HG03439 (cell line): ENCODE measurements around the gene REXO1.

ENCODE experiments used
- ATAC-seq: cut with Tn5 transposase; IDR thresholded peaks from one replicate; pipeline ENCODE4 v1.9.1; 2021; ENCODE audit warnings: mild to moderate bottlenecking, moderate library complexity; ENCODE audit not compliant: unreplicated experiment

The REXO1 gene

DNA sequence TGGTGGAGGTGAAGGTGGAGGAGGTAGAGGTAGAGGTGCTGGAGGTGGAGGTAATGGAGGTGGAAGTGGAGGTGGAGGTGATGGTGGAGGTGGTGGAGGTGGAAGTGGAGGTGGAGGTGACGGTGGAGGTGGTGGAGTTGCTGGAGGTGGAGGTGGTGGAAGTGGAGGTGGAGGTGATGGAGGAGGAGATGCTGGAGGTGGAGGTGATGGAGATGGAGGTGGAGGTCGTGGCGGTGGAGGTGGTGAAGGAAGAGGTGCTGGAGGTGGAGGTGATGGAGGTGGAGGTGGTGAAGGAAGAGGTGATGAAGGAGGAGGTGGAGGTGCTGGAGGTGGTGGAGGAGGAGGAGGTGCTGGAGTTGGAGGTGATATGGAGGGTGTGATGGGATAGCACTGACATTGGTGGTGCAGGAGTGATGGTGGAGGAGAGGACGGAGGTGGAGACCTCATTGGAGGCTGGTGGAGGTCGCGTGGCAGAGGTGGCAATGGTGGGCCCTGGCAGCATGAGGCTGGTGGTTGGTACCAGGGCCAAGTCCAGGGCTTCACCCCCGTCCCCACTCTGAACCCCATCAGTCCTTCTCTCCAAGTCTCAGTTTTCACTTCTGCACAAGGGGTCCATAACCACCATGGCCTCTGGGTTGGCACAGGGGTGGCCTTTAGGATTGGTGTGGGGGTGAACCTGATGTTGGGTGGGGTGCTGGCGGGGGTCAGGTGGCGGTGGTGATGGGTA lies 79.2 kb downstream of the REXO1 start:
- no peak for ATAC-seq

DNA sequence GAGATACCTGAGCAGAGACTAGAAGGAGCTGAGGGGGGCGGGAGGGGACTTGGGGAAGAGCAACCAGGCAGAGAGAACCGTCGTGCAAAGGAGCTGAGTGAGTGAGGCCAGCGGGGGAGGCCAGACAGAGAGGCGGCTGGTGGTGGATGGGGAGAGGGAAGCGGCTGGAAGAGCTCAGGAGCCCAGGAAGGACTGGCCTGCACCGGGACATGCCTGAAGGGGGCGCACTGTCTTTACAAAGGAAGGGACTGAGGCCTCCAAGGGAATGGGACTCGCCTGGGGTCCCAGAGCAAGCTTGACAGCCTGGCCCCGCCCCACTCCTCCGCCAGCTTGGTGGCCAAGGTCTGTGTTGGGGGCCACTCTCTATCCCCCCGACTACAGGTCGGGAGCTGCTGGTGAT lies 80.0 kb downstream of the REXO1 start:
- no peak for ATAC-seq

DNA sequence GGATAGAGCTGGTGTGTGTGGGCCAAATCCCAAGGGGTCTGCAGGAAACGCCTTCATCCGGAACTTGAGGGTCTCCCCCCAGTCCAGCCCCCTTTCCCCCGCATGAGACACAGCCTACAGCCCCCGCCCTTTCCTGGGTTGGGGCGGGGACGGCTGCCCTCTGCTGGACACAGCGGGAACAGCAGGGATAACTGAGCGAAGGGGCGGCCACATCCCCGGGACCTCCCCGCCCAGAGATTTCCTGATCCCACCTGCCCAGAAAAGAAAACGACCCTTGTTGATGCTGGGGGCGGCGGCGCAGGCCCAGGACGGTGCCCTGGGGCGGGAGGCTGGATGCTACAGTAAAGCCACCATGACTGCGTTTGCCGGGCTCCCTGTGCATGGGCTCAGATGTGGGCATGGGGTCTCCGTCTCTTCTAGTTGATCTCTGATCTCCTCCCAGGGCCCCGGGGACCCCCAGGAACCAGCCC lies 80.8 kb downstream of the REXO1 start:
- no peak for ATAC-seq

DNA sequence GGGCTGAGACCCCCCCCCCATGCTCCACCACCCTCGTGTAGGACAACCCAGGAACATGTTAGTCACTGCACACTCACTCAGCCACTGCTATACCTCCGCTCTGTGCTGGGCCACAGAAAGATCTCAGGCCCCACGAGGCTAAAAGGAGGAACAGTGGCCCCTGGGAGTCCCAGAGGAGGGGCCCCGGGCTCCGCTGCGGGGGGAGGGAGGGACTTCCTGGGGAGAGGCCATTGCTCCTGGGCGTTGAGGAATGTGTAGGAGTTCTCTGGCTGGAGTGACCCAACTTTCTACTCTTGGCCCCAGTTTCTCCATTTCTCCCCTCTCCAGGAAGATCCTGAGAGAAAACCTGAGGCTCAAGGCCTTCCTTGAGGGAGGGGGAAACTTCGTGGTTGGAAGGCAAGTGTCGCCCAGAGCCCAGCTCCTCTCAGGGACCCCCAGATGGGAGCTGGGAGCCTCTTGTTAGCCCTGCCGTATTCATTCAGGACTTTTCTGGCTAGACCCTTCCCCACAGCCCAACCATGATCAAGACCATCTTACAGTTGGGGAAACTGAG lies 81.4 kb downstream of the REXO1 start:
- no peak for ATAC-seq

DNA sequence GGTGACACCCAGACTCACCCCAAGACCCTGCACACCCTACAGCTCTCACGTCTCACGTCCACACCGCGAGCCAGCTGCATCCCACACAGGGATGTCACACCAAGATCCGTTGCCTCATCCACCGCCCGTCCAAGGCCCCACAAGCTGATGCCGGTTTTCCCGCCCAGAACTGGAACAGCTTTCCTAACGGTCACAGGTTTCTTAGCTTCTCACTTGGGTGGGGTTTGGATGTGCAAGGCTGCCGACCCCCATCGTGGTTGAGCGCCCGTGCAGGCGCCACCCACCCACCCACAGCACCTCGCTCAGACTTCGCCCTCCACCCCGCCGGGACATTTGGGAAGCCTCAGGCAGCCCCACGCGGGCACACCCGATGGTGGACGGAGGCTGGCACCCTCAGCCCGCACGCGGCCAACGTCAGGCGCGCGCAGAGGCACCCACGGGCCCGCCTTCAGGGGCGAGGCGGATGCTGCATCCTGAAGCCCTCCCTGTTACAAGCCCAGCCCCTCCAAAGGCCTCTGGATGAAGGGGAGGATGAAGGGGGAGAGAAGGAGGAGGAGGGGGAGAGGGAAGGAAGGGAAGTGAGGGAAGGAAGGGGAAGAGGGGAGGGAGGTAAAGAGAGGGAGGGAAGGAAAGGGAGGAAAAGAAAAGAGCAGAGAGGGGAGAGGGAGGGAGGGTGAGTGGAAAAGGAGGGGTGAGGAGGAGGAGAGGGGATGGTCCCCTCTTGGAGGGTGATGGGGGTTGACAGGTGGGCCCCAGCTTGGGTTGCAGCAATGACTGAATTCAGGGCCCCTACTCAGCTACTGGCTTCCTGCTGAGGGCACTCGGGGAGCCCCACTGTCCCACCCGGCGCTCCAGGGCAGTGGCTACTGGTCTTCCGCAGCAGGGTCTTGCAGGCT lies 82.1 kb downstream of the REXO1 start:
- ATAC-seq = no peak
